ENCODE data around the gene DSCAML1.

GRCh38 chr11:117514256-117514655 is 282.8 kb downstream of the DSCAML1 start:
- TF ChIP-seq CTCF (IDR thresholded peaks at IDR 0.05) (no peak), POLR2A (IDR thresholded peaks at IDR 0.05) (no peak)
